PFSK-1 (cell line): ENCODE data around the gene STX11.

Experiments used
- FOXP2 ChIP-seq: optimal IDR thresholded peaks from 2 replicates; pipeline ENCODE3; 2011; ENCODE audit warnings: borderline replicate concordance, control low read depth, inconsistent platforms; ENCODE audit not compliant: insufficient read depth; ENCODE audit errors: extremely low read length, extremely low read depth
- POLR2AphosphoS5 ChIP-seq: IDR thresholded peaks from 2 replicates; pipeline ENCODE4 v1.6.1; 2012; ENCODE audit warnings: low read depth, mild to moderate bottlenecking, control low read depth, low read length, moderate library complexity
- REST ChIP-seq, 2 experiments: IDR thresholded peaks; 2 replicates each; pipeline versions ENCODE4 v1.6.1 to v1.8.0; 2011 to 2012; ENCODE audit warnings: low read depth in 2 of 2, low read length in 2 of 2, control low read depth in 1 of 2, inconsistent platforms in 1 of 2, mild to moderate bottlenecking in 1 of 2, moderate library complexity in 1 of 2; ENCODE audit not compliant: insufficient read depth in 1 of 2
- SIN3A ChIP-seq: IDR thresholded peaks from 2 replicates; pipeline ENCODE4 v1.6.1; 2012; ENCODE audit warnings: mild to moderate bottlenecking, low read length, moderate library complexity, borderline replicate concordance; ENCODE audit not compliant: insufficient read depth
- TAF1 ChIP-seq: IDR thresholded peaks from 2 replicates; pipeline ENCODE4 v1.6.1; 2012; ENCODE audit warnings: low read length, control low read depth, borderline replicate concordance; ENCODE audit not compliant: insufficient read depth

STX11 gene

GRCh38 chr6:144176043-144176442 is 25.7 kb downstream of the STX11 start:
- TF ChIP-seq FOXP2 (no peak), REST (IDR thresholded peaks at IDR 0.05; ENCODE audit: insufficient read depth in 1 of 2, low read depth in 2 of 2, low read length in 2 of 2) (no peak), SIN3A (no peak), TAF1 (no peak)

- no peak for TF ChIP-seq POLR2AphosphoS5
- no peak for TF ChIP-seq TAF1
- TF ChIP-seq REST (IDR thresholded peaks at IDR 0.05; ENCODE audit: insufficient read depth in 1 of 2, low read depth in 2 of 2, low read length in 2 of 2), result no peak
- TF ChIP-seq SIN3A, result no peak
- TF ChIP-seq FOXP2, result no peak
These were observed 27.4 kb downstream of the STX11 start for GRCh38 chr6:144177726-144178125.

GRCh38 chr6:144178323-144178722 is 28.0 kb downstream of the STX11 start:
- no peak for TF ChIP-seq SIN3A
- no peak for TF ChIP-seq POLR2AphosphoS5
- TF ChIP-seq TAF1, result no peak
- no peak for TF ChIP-seq FOXP2
- TF ChIP-seq REST (IDR thresholded peaks at IDR 0.05; ENCODE audit: insufficient read depth in 1 of 2, low read depth in 2 of 2, low read length in 2 of 2), result no peak

- no peak for TF ChIP-seq SIN3A
- TF ChIP-seq TAF1, result no peak
- TF ChIP-seq FOXP2, result no peak
- TF ChIP-seq POLR2AphosphoS5, result no peak
- no peak for TF ChIP-seq REST (IDR thresholded peaks at IDR 0.05; ENCODE audit: insufficient read depth in 1 of 2, low read depth in 2 of 2, low read length in 2 of 2)
These were observed 28.9 kb downstream of the STX11 start for GRCh38 chr6:144179237-144179636.

GRCh38 chr6:144179828-144180227 is 29.5 kb downstream of the STX11 start:
- TF ChIP-seq FOXP2 (no peak), POLR2AphosphoS5 (no peak)
